GM20000 (cell line): ENCODE measurements around the gene ST6GALNAC6.

Experiments
- DNase-seq: peaks from one replicate; pipeline ENCODE4 v3.0.0; 2012; ENCODE audit warnings: low spot score
- CTCF ChIP-seq: IDR thresholded peaks from 2 replicates; pipeline ENCODE4 v1.5.1; 2012; ENCODE audit warnings: mild to moderate bottlenecking, control low read depth; ENCODE audit errors: extremely low read depth, missing control alignments

ST6GALNAC6 gene

GRCh38 chr9:127869310-127870152, 29.9 kb downstream of the ST6GALNAC6 start:
- TF ChIP-seq CTCF: peak; percentile 94
- peak; percentile 95 for DNase-seq

GRCh38 chr9:127868278-127868902, 31.0 kb downstream of the ST6GALNAC6 start:
- TF ChIP-seq CTCF: no peak

GRCh38 chr9:127867356-127868277, 31.8 kb downstream of the ST6GALNAC6 start:
- DNase-seq: no peak
- no peak for TF ChIP-seq CTCF

More at GRCh38 chr9:127868278-127868902, 31.0 kb downstream of the ST6GALNAC6 start:
- no peak for DNase-seq

- DNase-seq: peak; percentile 68
- no peak for TF ChIP-seq CTCF
Measured at GRCh38 chr9:127866535-127866934, 32.9 kb downstream of the ST6GALNAC6 start.

- no peak for DNase-seq
- TF ChIP-seq CTCF: no peak
Measured at GRCh38 chr9:127865645-127866464, 33.5 kb downstream of the ST6GALNAC6 start.

GRCh38 chr9:127863191-127863621, 36.2 kb downstream of the ST6GALNAC6 start:
- no peak for TF ChIP-seq CTCF
- no peak for DNase-seq
